OCI-M2 (cell line): ENCODE measurements around the gene TIPRL.
"Not testable (repeated sequence)": the region's sequence is repeated elsewhere in the genome, so short reads cannot be mapped to it uniquely, and the experiment has no call there.

Experiments used
- DNase-seq: peaks from one replicate; lab custom pipeline; 2025; ENCODE audit not compliant: unreplicated experiment; lab: John Stamatoyannopoulos, UW

TIPRL gene

GRCh38 chr1:168178638-168179437 is at the start of gene TIPRL:
TIPRL (plus strand) TSS chr1:168178962; CDS start chr1:168179078, 116 bp downstream.
- DNase-seq = peak; percentile 66

DNA sequence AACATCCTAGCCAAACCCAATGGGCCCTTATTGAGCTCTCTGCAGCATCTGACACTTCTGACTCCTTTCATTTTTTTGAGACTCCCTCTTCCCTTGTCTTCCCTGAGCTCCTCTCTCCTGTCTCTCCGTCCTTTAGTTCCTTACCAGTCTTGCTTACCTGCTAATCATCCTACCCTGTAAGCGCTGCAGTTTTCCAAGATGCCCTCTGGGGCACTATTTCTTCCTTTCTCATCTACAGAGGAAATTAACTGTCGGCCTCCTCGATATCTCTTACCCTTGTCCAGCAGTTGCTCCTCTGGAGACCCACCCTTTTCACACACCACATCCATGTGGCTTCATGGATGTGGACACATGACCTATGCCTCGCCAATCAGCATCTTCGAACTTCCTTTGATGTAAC is 48.8 kb upstream of the TIPRL start:
- no peak for DNase-seq

DNA sequence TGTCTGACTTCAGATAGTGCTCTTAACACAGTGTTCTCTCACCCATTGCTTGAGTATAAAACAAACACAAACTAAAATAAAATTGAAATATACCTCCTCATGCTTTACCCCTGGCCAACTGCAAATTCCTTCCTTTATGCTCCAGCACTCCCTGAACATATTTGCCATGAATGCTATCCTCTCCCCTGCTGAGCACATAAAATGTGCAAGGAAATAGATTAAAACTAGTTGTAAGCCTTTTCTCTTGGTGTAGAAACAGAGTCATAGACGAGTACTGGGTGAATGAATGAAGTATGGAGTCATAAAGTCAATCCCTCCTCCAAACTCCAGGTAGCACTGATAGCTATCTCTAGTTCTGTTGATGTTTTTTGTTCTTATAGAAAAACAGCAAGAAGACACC is 44.6 kb upstream of the TIPRL start:
- DNase-seq = no peak

DNA sequence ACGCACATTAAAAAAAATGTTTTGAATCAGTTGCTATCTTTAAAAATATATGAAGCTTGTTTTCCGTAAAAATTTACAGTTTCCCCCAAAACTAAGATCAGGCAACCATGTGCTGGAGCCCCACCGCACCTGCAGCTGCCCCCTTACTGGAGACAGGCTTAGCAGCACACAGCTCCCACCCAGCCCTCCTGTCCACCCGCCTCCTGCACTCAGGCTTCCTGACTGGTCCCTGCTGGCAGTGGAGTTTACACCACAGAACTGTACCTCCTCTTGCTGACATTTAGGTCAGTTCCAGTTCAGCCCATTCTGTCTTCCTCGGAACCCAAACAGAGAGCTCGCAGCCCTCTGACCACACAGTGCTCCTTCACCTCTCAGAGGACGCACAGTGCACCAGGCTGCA is 44.1 kb upstream of the TIPRL start:
- DNase-seq = no peak

DNA sequence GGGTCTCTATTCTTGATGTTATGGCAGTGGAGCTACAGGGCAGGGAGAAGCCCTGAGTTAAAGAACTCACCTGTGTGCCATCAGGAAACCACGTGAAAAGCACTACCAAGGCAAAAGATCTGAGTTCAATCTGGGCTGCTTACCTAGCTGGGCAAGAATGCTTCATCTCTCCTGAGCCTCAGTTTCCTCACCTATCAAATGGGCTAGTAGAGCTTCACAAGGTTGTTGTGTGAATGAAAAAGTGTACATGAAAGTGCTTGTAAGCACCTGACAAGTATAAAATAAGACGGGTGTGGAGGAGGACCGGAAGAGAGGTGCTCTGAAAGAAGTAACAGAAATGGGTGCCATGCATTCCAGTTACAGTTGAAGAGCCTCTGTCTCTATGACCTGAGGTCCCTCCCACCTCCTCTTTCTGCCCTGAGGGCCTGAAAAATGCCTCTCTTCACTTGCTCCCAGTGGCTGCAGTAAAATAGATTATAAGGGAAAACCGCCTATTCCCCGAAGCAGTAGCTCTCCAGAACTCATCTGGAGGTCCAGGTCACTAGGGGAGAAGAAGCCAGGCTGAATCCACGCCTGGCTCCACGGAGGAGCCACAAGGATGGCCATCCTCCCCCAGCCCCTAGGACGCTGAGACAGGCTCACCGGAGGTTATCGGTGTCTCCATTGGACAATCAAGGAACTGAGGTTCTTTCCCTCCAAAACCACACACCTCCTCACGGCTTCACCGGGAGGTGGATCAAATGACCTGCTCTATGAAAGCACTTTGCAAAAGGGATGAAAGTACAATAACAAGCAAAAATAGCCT is 43.4 kb upstream of the TIPRL start:
- DNase-seq = no peak

DNA sequence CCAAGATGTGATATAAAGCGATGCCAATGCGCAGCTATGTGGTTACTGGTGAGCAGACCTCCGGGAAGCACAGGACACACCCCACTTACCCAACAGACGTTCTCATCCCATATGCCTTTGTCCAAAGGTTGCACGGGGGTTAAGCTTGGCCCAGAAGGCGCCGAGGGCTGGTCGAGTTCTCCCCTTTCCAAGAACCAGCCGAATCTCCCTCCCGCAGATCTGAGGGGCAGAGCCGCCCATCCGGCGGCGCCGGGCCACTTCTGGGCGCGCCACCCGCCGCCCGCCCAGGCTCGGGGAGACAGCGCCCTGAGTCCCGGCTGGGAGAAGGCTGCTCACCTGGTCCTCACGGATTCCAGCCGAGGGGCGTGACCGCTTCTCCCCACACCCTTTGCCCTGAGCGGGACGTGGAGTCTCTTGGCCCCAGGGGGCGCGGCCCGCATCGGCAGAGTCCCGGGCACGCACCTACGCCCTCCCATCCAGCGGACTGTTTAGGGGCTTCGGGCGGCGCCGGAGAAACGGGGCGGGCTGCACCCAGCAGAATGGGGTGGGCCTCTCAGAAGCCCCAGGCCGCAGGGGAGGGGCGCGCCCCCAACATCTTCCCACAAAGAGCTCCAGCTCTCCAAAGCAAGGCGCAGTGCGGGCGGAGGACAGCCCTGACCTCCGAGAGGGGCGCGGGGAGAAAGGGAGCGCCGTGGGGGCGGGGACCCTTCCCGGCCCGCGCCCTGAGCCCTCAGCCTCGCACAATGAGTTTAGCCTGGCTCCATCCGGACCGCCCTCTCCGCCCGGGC is 42.6 kb upstream of the TIPRL start:
- DNase-seq = no peak

GRCh38 chr1:168136709-168137514 is 41.9 kb upstream of the TIPRL start, which contains the start of gene GPR161:
GPR161 (minus strand) TSS chr1:168136930; CDS start chr1:168104850, 32,080 bp downstream.
- no peak for DNase-seq

GRCh38 chr1:168137515-168137821 is 41.3 kb upstream of the TIPRL start:
- DNase-seq = no peak

DNA sequence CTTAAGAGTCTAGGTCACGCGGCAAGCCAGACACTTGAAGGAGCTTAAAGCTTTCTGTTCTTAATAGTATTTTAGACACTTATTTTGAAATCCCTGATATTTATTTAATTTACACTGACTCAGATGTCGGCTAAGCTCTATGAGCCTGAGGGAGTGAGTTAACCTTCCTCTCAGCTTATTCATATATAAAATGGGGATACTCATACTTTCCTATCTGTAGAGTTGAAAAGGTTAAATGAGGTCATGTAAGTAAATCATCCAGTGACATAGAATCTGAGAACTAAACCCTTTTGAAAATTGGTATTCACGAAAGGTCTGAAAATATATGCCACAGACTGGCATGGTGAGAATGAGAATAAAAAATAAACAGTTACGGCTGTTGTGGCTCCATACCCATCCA is 40.6 kb upstream of the TIPRL start:
- no peak for DNase-seq

DNA sequence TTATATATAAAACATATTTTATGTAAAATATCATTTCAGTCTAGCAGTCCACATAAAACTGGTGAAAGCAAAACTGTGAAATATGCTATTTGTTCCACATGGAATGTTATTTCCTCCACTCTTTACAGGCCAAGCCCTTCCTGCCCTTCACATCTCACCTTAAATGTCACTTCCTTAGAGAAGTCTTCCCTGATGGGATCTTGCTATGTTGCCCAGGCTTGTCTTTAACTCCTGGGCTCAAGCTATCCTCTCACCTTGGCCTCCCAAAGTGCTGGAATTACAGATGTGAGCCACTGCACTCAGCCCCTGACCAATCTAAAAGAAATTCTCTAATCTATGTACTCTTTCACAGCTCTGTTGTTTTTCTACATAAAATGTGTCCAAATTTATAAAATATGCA is 39.7 kb upstream of the TIPRL start:
- DNase-seq = no peak

- no peak for DNase-seq
Measured at GRCh38 chr1:168141871-168142385, 36.8 kb upstream of the TIPRL start.

GRCh38 chr1:168145184-168146159 is 33.3 kb upstream of the TIPRL start:
- DNase-seq = peak; percentile 53

GRCh38 chr1:168146160-168146539 is 32.6 kb upstream of the TIPRL start:
- no peak for DNase-seq

DNA sequence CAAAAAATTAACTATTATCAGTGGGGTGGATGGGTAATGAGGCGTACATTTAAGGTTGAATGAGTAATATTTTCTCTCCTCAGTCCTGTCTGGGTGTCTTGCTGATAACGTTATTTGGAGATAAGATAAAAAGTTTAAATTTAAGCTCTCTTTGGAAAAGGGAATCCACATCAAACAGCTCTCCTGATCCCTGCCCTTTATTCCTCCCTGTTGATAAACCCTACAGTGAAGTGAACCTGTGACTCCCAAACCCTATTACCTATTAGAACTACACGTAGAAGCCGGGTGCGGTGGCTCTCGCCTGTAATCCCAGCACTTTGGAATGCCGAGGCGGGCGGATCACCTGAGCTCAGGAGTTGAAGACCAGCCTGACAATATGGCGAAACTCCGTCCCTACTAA is 32.1 kb upstream of the TIPRL start:
- DNase-seq = peak; percentile 10

DNA sequence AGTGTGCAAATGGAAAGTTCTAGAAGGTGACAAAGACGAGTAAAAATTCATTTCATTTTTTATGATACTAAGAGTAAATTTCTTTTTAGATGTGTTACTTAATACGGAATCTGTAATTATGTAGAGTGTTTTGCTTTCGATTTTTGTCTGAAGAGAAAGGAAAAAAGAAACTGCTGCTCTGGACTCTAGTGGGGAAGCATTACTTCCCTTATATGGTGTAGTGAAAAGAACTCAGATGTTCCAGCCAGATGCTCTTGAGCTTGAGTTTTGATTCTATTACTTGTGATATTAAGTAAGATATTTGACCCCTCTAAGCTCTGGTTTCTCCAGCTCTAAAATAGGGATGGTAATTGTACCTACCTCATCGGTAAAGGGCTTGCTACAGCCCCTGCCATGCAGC is 29.8 kb upstream of the TIPRL start:
- no peak for DNase-seq

- DNase-seq = no peak
Measured at GRCh38 chr1:168150283-168150682, 28.5 kb upstream of the TIPRL start.

DNA sequence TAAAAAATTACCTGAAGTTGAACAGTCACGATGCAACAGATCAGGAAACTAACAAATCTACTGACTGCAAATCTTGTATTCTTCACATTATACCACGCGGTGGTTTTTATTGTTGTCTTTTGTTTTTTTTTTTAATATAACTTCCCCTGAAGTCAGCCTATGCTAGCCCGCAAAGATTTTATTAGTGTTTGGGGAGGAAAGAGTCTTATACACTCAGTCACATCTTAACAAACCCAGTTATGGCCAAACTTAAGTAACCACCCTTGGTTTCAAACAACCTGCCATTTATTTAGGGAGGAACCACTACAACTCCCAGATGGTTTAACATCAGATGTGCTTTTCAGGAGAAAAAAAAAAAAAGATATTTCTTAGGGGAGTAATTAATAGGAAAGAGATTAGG is 26.8 kb upstream of the TIPRL start:
- no peak for DNase-seq

GRCh38 chr1:168154707-168155106 is 24.1 kb upstream of the TIPRL start:
- DNase-seq = not testable (repeated sequence)

GRCh38 chr1:168155910-168156309 is 22.9 kb upstream of the TIPRL start:
- DNase-seq = no peak
